ENCODE measurements around the gene DDX24. TPM values are rescaled to one million over a fixed set of nuclear protein-coding genes. Genes with fewer than 3 reads are reported as not detected.

DDX24 gene
- total RNA-seq, 4 donors from 2014 or later = 182 to 252 (median 201) TPM

DNA sequence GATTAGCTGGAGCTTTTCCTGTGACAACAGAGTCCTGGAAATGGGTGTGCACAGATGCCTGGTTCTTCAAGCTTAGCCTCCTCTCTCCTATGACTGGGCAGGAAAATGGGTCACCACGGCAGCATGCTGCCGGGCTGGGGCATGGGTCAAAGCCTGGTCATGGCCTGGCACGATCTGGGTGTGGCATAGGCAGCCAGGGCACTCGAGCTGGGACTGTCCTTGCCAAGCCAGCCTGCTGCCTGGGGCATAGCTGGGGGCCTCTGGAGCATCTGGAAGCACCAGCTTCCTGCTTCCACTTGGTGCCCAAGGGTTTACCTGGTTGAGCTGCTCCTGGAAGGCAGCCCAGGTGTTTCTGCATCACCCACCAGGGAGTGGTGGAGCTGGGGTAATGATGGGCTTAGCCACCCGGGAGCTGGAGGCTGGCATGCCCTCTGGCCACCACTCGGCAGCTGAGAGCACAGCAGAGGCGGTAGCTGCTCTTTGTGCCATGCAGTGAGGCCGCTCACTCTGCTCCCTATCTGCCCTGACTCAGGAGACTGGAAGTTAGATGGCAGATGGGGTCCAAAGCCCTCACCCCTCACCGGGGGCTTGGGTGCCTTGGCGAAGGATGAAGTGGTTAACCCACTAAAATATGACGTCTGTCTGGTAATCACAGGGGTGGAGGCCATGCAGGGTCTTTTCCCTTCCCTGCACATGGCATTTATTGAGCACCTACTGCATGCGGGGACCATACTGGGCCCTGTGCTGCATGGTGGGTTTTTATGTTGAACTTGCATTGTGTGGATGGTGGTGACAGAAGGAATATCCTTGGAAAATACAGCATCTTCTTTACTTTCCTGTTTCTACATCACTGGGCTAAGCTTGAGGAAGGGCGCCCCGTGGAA is 53.2 kb downstream of the DDX24 start:
- H3K27me3 ChIP-seq = no peaks in the 10 kb centered on the region
- no peak for TF ChIP-seq CTCF (IDR thresholded peaks at IDR 0.05)
- TF ChIP-seq EP300 (IDR thresholded peaks at IDR 0.05) = no peak
- no peak for TF ChIP-seq POLR2AphosphoS5 (IDR thresholded peaks at IDR 0.05)
- TF ChIP-seq POLR2A (IDR thresholded peaks at IDR 0.05) = no peak
- no peak overlapping the region for H3K27ac ChIP-seq
- no peaks in the 10 kb centered on the region for H3K9me3 ChIP-seq
- WGBS, 2 donors (ENCODE audit: low coverage in 1 of 2) = 90% methylated on average over 2 to 3 of the region's 14 CpGs
- ATAC-seq = no peak
- H3K4me3 ChIP-seq = no peak overlapping the region
- peaks cover 0 to 21% (median 8%) of the 10 kb centered on the region in 3 donors for H3K4me1 ChIP-seq
- no peaks in the 10 kb centered on the region for H3K36me3 ChIP-seq

DNA sequence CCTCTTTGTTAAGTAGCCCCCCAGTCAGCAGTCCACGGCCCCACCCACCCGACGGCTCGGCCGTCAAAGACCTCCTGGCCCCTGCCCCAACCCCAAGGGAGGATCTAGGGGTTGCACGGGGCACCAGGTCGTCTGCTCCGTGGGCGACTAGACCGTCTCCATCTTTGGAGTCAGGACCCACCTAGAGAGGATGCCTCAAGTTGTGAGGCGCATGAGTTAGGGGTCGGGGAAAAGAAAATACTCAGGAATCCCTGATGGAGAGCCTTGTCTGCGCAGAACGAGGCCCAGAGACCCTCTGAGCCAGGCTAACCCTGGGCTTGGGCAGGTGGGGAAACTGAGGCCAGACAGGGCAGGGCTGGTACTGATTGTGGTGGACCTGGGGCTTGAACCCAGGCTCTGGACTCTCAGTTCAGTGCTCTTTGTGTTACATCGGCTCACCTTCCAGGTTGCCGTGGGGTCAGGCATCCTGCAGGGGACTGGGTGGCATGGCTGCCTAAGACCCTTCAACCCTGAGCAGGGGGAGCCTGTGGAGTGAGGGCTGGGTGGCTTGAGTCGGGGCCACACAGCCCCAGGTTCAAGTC is 54.0 kb downstream of the DDX24 start:
- H3K27ac ChIP-seq = peak overlapping the region in 1 of 4 donors; percentile 69
- peaks cover 0 to 21% (median 8%) of the 10 kb centered on the region in 3 donors for H3K4me1 ChIP-seq
- no peaks in the 10 kb centered on the region for H3K36me3 ChIP-seq
- no peak for ATAC-seq
- peak overlapping the region; percentile 74 to 80 for H3K4me3 ChIP-seq
- 100% methylated on average over 1 of the region's 17 CpGs; no CpG with 5 or more reads in 1 of the 2 donors for WGBS, 2 donors (ENCODE audit: low coverage in 1 of 2)
- no peaks in the 10 kb centered on the region for H3K9me3 ChIP-seq
- H3K27me3 ChIP-seq = no peaks in the 10 kb centered on the region
- no peak for TF ChIP-seq POLR2AphosphoS5 (IDR thresholded peaks at IDR 0.05)
- no peak for TF ChIP-seq CTCF (IDR thresholded peaks at IDR 0.05)
- TF ChIP-seq POLR2A (IDR thresholded peaks at IDR 0.05) = no peak
- no peak for TF ChIP-seq EP300 (IDR thresholded peaks at IDR 0.05)

- peak; percentile 99 for ATAC-seq
- TF ChIP-seq POLR2A (IDR thresholded peaks at IDR 0.05) = no peak
- TF ChIP-seq CTCF (IDR thresholded peaks at IDR 0.05) = no peak
- TF ChIP-seq EP300 (IDR thresholded peaks at IDR 0.05) = no peak
- TF ChIP-seq POLR2AphosphoS5 (IDR thresholded peaks at IDR 0.05) = no peak
- Histone ChIP-seq H3K9me3 (no peaks in the 10 kb centered on the region), H3K4me3 (peak within 1 kb of the TSS; percentile 74 to 80), H3K27me3 (no peaks in the 10 kb centered on the region), H3K36me3 (no peaks in the 10 kb centered on the region), H3K4me1 (peaks cover 0 to 21% (median 8%) of the 10 kb centered on the region in 3 donors), H3K27ac (peak within 1 kb of the TSS in 1 of 4 donors; percentile 69)
- WGBS, 2 donors (ENCODE audit: low coverage in 1 of 2) = 0% methylated on average over 2 of the region's 74 CpGs; no CpG with 5 or more reads in 1 of the 2 donors
Observed at GRCh38 chr14:94026173-94026888, 54.7 kb downstream of the DDX24 start, which contains the start of gene OTUB2. TSS of gene OTUB2 (plus strand) at chr14:94026340. CDS start at chr14:94026538, 198 bp downstream.

DNA sequence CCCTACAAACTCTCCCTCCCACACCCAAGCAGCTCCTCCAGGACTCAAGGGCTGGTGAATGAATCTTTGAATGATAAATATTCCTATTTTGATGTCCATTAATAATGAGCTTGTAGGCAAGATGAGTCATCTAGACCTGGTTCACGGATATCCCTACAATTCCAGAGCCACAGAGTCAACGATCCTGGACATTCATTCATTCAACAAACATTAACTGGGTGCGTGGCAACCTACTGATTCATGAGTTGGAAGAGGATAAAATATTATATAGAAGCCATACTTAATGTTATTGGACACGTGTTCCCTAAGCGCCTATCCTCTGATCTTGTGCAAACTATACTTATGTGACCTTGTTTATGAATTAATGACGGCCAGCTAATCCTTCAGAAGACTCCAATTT is 55.3 kb downstream of the DDX24 start:
- WGBS, 2 donors (ENCODE audit: low coverage in 1 of 2) = 27 to 29% methylated on average over 5 to 6 of the region's 6 CpGs
- no peak for TF ChIP-seq POLR2A (IDR thresholded peaks at IDR 0.05)
- no peak for TF ChIP-seq CTCF (IDR thresholded peaks at IDR 0.05)
- no peak for TF ChIP-seq EP300 (IDR thresholded peaks at IDR 0.05)
- TF ChIP-seq POLR2AphosphoS5 (IDR thresholded peaks at IDR 0.05) = no peak
- peaks cover 0 to 21% (median 8%) of the 10 kb centered on the region in 3 donors for H3K4me1 ChIP-seq
- H3K27me3 ChIP-seq = no peaks in the 10 kb centered on the region
- no peak overlapping the region for H3K27ac ChIP-seq
- H3K9me3 ChIP-seq = no peaks in the 10 kb centered on the region
- H3K36me3 ChIP-seq = no peaks in the 10 kb centered on the region
- peak overlapping the region in 1 of 2 donors; percentile 80 for H3K4me3 ChIP-seq
- ATAC-seq = no peak

Data from gastroesophageal sphincter (tissue), 4 donors.